ENCODE measurements around the gene LZTS2. TPM values are rescaled to one million over a fixed set of nuclear protein-coding genes. Genes with fewer than 3 reads are reported as not detected.

The LZTS2 gene
- total RNA-seq, 1 experiment from 2014 or later: 69.1 TPM

GRCh38 chr10:101043363-101043707 is 43.7 kb downstream of the LZTS2 start:
- Histone ChIP-seq H3K23me2 (ENCODE audit: insufficient read length, low read depth, low read length, poor library complexity, severe bottlenecking) (peaks cover 17% of the 10 kb centered on the region), H3K56ac (ENCODE audit: insufficient read length, low read depth, low read length) (no peak overlapping the region), H2BK20ac (ENCODE audit: low read depth, low read length, poor library complexity, severe bottlenecking) (no peak overlapping the region), H3K79me1 (ENCODE audit: insufficient read depth, low read depth, low read length, poor library complexity, severe bottlenecking) (no peaks in the 10 kb centered on the region), H3K4me1 (ENCODE audit: insufficient read depth, low read length) (peaks cover 2% of the 10 kb centered on the region; the same call in 1 of the 2 replicates), H3K4ac (ENCODE audit: low read depth, low read length) (no peak overlapping the region), H3K27me3 (ENCODE audit: insufficient read depth, low read length) (peaks cover 30% of the 10 kb centered on the region; the same call in 1 of the 2 replicates), H3K14ac (ENCODE audit: insufficient read depth, low read length) (peak overlapping the region; percentile 70), H3K9me3 (ENCODE audit: control insufficient read depth, low read depth, low read length) (no peaks in the 10 kb centered on the region), H4K91ac (ENCODE audit: insufficient read length, low read depth, low read length) (no peak overlapping the region), H2BK120ac (ENCODE audit: low read depth, low read length, poor library complexity, severe bottlenecking) (no peak overlapping the region), H2AK5ac (ENCODE audit: insufficient read length, low read length) (no peak overlapping the region), H2AFZ (ENCODE audit: low read length) (no peak overlapping the region), H3K18ac (ENCODE audit: insufficient read length, low read depth, low read length) (peak overlapping the region; percentile 5), H3K9ac (ENCODE audit: extremely low read depth, insufficient read length, low read length) (peak overlapping the region; percentile 4), H4K8ac (replicated peaks; ENCODE audit: insufficient read length, low read depth, low read length) (no peak overlapping the region), H2BK5ac (ENCODE audit: insufficient read length, low read length) (no peak overlapping the region), H3K4me2 (ENCODE audit: insufficient read depth, insufficient read length, low read length) (peak overlapping the region; percentile 65), H2BK12ac (ENCODE audit: insufficient read length, low read depth, low read length) (no peak overlapping the region), H3K27ac (ENCODE audit: insufficient read length, low read depth, low read length) (no peak overlapping the region), H3K79me2 (ENCODE audit: insufficient read depth, low read length) (no peaks in the 10 kb centered on the region), H3K23ac (ENCODE audit: insufficient read length, low read depth, low read length) (no peak overlapping the region), H3T11ph (ENCODE audit: low read length) (no peak overlapping the region), H4K20me1 (ENCODE audit: control insufficient read depth, insufficient read depth, insufficient read length) (no peaks in the 10 kb centered on the region), H2BK15ac (ENCODE audit: low read depth, low read length) (no peak overlapping the region), H4K5ac (ENCODE audit: insufficient read length, low read depth, low read length) (no peak overlapping the region)
- Mint-ChIP-seq H3K4me3 (peak overlapping the region; percentile 90 to 95), H3K27ac (peak overlapping the region in 1 of 3 experiments; percentile 98; a peak in 1 of 7 replicates), H3K36me3 (ENCODE audit: insufficient read depth in 1 of 3, low read depth in 3 of 3) (peaks cover 0 to 3% (median 0%) of the 10 kb centered on the region in 3 experiments; a peak in 2 of 7 replicates), H3K4me1 (peaks cover 30 to 45% of the 10 kb centered on the region in 2 experiments), H3K27me3 (ENCODE audit: low read depth) (peaks cover 66% of the 10 kb centered on the region), H3K9me3 (peaks cover 0 to 3% of the 10 kb centered on the region in 2 experiments; a peak in 1 of 5 replicates)
- no peak for TF ChIP-seq CTCF (conservative IDR thresholded peaks at IDR 0.05)
- no peak for DNase-seq
- WGBS (ENCODE audit: extremely low coverage, insufficient read length, low lambda C conversion rate): no CpG with 5 or more reads among the region's 2 CpGs
